GM19099 (cell line): Measurements from ENCODE around the gene XPA.

ENCODE experiments used
- POLR2A ChIP-seq: IDR thresholded peaks from 3 replicates; pipeline ENCODE4 v1.6.1; 2011; ENCODE audit warnings: low read depth; ENCODE audit not compliant: insufficient read length; ENCODE audit errors: extremely low read depth

Gene XPA

DNA sequence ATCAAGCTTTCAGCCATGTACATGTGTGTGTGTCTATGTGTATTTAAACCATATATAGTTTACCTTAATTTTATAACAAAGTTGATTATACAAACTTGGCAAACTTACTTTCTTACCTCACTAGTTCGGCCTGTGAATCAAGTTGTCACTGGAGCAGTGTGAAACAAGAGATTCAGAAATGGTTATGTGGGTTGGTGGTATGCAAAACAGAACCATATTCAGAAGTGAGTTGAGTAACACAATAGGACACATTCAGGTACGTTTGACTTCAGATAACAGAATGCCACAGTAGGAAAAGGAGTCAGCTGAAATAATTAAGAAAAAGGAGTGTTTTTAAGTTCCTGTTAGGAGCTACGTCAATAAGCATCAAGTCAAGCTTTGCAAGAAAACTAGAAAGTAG, 21.5 kb downstream of the XPA start:
- TF ChIP-seq POLR2A, result no peak

DNA sequence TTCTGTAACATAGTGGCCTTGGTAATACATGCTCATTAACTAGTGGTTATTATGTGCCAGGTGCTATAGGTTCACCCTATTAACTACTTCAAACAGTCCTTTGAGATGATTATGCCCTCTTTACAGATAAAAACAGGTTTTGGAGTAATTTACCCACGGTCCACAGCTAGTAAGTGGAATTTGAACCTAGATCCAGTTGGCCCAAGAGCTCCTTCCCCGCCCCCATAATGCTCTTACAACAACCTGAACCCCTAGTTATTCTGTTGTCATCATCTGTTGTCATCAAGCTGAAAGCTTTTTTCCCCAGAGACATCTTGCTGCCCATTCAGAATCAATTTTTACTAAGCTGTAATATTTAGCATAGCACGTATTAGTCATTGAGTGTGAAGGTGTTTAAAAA, 23.2 kb downstream of the XPA start:
- TF ChIP-seq POLR2A, result no peak

DNA sequence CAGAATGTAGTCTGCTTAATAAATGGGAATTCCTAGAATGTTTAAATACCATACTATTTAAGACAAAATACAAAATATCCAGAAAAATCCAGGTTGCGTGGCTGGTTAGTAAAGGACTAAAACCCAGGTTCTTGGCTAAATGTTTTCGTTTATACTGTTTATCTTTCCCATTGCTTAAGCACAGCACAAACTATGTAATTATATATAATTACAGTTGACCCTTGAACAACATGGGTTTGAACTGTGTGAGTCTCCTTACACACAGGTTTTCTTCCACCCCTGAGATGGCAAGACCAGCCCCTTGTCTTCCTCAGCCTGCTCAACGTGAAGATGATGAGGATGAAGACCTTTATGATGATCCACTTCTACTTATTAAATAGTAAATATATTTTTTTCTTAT, 24.7 kb downstream of the XPA start:
- no peak for TF ChIP-seq POLR2A

- TF ChIP-seq POLR2A, result no peak
These were observed 26.6 kb downstream of the XPA start for GRCh38 chr9:97670586-97670985.

DNA sequence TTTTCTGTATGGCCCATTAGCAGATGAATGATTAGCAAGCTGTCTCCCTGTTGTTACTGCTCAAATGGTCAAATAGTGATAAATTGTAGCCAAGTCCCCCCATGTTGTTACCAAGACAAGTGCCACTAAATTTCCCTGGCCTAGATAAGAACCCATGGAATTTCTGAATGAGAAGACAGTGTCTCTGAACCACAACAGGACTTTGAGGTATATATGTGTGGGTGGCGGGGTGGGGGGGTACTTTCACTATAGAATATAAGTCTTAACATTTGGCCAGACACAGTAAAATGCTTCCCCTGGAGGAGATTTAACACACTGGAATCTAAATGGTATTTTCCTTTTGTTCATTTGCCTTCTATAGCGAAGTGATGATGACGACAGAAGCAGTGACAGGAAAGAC, 28.7 kb downstream of the XPA start:
- no peak for TF ChIP-seq POLR2A

DNA sequence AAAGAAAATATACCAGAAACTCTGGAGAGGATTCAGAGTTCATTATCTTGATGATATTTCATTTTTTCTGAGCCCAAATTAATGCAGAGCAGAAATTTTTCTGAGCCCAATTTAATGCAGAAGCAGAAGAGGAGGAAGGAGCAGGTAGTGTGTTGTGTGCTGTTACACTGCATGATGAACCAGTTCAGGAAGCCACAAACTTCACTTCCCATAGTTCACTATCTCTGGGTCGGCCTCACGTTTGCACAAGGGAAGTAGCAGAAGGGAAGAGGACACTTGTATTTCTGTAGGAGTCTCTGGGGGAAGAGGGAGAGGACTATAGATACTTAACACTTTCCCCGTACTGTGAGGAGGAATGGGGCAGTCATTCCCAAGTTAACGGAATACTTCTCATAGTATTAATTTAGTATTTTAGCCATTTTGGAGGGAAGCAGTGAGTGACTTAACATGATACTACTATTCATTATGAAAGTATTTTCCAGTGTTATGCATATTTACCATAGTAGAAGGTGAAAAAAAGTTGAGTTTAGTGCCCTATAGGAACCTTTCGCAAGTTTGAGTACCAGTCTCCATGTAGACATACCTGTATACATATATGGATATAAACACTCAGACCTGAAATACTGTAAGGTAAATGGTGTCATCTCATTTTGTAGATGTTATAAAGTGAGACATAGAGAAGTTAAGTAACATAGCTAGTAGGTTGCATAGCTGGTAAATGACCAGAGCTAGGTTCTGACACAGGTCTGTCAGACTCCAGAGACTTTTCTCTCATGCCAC, 30.0 kb downstream of the XPA start:
- TF ChIP-seq POLR2A, result no peak

DNA sequence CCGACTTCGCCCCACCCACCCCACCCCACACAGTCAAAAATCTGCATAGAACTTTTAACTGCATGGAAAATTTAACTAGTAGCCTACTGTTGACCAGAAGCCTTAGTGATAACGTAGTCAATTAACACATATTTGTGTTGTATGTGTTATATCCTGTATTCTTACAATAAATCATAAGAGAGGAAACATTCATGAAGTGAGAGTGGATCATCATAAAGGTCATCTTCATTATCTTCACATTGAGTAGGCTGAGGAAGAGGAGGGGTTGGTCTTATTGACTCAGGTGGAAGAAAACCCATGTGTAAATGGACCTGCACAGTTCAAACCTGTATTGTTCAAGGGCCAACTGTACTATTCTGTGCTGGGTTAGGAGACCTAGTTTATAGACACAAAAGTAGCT, 31.4 kb downstream of the XPA start:
- no peak for TF ChIP-seq POLR2A

DNA sequence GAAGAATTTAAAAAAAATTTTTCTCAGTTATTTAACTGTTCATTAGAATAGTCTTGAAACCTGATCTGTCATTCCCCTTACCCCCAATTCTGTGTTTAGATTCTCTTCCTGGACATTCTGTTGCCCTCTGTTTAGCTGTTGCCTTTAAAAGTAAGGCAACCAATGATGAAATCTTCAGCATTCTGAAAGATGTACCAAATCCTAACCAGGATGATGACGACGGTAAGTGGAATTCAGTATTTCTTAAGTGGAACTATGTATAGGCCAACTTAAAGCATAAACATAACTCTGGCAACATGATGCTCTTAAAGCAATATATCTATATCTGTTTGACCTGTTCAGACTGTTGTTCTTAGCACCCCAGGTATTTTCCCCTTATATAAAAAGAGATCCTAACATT, 36.3 kb downstream of the XPA start:
- no peak for TF ChIP-seq POLR2A

DNA sequence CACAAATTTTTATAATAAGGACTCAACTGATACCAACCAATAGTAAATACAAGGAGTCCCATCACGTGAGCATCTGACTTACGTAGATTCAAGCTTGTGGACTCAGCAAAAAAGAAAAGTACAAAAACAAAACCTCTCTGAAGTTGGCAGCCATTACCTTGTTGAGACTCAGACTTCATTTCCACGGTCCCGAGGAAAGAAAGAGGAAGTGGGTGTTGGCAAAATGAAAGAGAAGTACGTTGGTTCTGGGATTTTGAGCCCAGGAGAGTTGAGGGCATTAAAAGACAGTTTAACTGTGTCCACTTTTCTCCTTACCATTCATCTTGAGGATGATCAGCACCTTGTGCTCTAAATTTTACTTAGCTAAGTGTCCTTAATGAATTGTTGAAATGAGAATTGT, 36.8 kb downstream of the XPA start:
- TF ChIP-seq POLR2A, result no peak

- TF ChIP-seq POLR2A, result no peak
These were observed 37.4 kb downstream of the XPA start for GRCh38 chr9:97659771-97660170.

- TF ChIP-seq POLR2A, result no peak
These were observed 38.4 kb downstream of the XPA start for GRCh38 chr9:97658707-97659106.

DNA sequence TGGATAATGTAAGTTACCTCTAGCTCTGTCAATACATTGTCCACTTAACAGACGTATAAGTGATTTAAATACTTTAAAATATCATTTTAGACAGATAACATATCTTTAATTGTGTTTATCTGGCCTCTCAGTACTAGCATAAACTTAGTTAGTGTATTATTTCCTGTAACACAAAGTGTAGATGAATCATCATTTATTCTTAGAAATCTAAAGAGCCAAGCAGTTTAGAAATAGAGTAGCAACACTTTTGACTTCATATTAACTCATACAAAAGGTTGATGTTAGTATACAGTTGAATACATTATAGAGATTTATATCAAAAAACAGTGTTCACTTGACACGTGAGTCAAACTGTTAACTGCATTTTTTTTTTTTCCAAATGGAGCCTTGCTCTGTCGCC, 45.5 kb downstream of the XPA start:
- no peak for TF ChIP-seq POLR2A

- no peak for TF ChIP-seq POLR2A
These were observed 49.1 kb downstream of the XPA start for GRCh38 chr9:97647996-97648395.

DNA sequence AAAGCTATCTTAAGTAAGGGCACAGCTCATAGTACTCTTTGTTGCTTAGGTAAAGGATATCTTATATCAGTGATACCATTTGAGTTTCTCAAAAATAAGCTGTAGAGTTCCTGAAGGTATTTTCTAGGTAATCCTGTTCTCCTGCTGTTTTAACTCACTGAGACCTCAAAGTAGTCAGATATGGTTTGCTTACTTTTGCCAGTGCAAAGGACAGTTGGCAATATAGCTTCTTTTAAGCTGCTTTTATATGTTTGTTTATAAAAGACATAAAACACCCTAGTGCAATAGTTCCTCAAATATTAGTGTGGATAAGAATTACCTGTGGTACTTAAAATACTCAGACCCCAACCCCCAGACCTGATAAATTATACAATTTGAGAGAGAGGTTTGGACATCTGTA, 51.4 kb downstream of the XPA start:
- TF ChIP-seq POLR2A, result no peak

- TF ChIP-seq POLR2A, result no peak
These were observed 56.8 kb downstream of the XPA start for GRCh38 chr9:97640325-97640724.

DNA sequence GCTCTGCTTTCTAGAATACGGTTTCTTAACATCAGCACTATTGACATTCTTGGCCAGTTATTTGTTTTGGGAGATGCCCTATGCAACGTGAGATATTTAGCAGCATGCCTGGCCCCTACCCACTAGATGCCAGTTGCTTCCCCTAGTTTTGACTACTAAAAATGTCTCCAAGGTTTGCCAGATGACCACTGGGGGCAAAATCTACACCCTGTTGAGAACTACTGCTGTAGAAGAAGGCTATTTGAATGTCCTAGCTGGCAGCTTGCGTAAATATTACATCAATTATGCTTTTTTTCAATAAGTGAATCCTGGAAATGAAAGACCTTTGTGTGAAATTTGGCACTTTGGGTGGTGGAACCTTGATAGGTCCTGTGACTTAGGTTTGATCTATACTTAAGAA, 58.5 kb downstream of the XPA start:
- TF ChIP-seq POLR2A, result no peak

DNA sequence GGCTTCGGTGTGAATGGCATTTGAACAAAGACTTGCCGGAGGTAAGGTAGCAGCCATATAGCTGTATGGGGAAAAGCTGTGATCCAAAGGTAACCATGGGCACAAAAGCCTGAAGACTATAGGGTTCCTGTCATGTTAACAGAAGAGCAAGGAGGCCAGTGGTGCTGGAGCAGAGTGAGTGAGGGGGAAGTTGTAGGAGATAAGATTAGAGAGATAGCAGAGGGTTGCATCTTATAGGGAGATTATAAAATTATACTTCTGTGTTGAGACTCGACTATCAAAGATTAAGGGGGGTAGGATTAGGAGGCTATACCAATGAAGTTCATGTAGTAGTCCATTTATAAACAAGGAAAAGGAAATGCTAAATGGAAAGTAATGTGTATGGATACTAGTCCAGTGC, 60.2 kb downstream of the XPA start:
- no peak for TF ChIP-seq POLR2A
